ENCODE results near the gene IQGAP2. TPM values are rescaled to one million over a fixed set of nuclear protein-coding genes. Genes with fewer than 3 reads are reported as not detected.

IQGAP2 gene
- polyA plus RNA-seq, 1 experiment = 0.01 TPM

- Histone ChIP-seq H3K27me3 (ENCODE audit: control insufficient read depth, insufficient read depth, low read length) (no peaks in the 10 kb centered on the region), H3K4me3 (ENCODE audit: low read depth, low read length) (no peak overlapping the region), H3K36me3 (ENCODE audit: control insufficient read depth, insufficient read depth, low read length) (no peaks in the 10 kb centered on the region)
- ChIA-PET POLR2A (no interaction called here), CTCF (no interaction called here)
- TF ChIP-seq CTCF (IDR thresholded peaks at IDR 0.05; ENCODE audit: insufficient read depth, low read depth, low read length) = no peak
- no peak for DNase-seq (ENCODE audit: low read depth)
Observed at GRCh38 chr5:76483433-76483832, 80.3 kb downstream of the IQGAP2 start.

GRCh38 chr5:76483881-76484280, 80.8 kb downstream of the IQGAP2 start:
- H3K27me3 ChIP-seq (ENCODE audit: control insufficient read depth, insufficient read depth, low read length) = no peaks in the 10 kb centered on the region
- POLR2A ChIA-PET = no interaction called here
- CTCF ChIA-PET = no interaction called here

GRCh38 chr5:76485511-76485910, 82.4 kb downstream of the IQGAP2 start:
- no peak for TF ChIP-seq CTCF (IDR thresholded peaks at IDR 0.05; ENCODE audit: insufficient read depth, low read depth, low read length)
- POLR2A ChIA-PET = no interaction called here
- no peaks in the 10 kb centered on the region for H3K27me3 ChIP-seq (ENCODE audit: control insufficient read depth, insufficient read depth, low read length)
- H3K4me3 ChIP-seq (ENCODE audit: low read depth, low read length) = no peak overlapping the region
- CTCF ChIA-PET = interaction anchor here (0.6 to 1.6 kb wide), 2 partner anchors 9 to 98 kb away, joined by 3 read pairs; no protein-coding TSS in a partner anchor
- DNase-seq (ENCODE audit: low read depth) = no peak
- no peaks in the 10 kb centered on the region for H3K36me3 ChIP-seq (ENCODE audit: control insufficient read depth, insufficient read depth, low read length)

More at GRCh38 chr5:76483881-76484280, 80.8 kb downstream of the IQGAP2 start:
- no peak for TF ChIP-seq CTCF (IDR thresholded peaks at IDR 0.05; ENCODE audit: insufficient read depth, low read depth, low read length)
- DNase-seq (ENCODE audit: low read depth) = no peak
- Histone ChIP-seq H3K36me3 (ENCODE audit: control insufficient read depth, insufficient read depth, low read length) (no peaks in the 10 kb centered on the region), H3K4me3 (ENCODE audit: low read depth, low read length) (no peak overlapping the region)

GRCh38 chr5:76487386-76487785, 84.3 kb downstream of the IQGAP2 start:
- DNase-seq (ENCODE audit: low read depth) = no peak
- no peak overlapping the region for H3K4me3 ChIP-seq (ENCODE audit: low read depth, low read length)
- no peak for TF ChIP-seq CTCF (IDR thresholded peaks at IDR 0.05; ENCODE audit: insufficient read depth, low read depth, low read length)
- POLR2A ChIA-PET = no interaction called here
- no peaks in the 10 kb centered on the region for H3K27me3 ChIP-seq (ENCODE audit: control insufficient read depth, insufficient read depth, low read length)
- H3K36me3 ChIP-seq (ENCODE audit: control insufficient read depth, insufficient read depth, low read length) = no peaks in the 10 kb centered on the region
- CTCF ChIA-PET = no interaction called here

- no peak for TF ChIP-seq CTCF (IDR thresholded peaks at IDR 0.05; ENCODE audit: insufficient read depth, low read depth, low read length)
- Histone ChIP-seq H3K27me3 (ENCODE audit: control insufficient read depth, insufficient read depth, low read length) (no peaks in the 10 kb centered on the region), H3K4me3 (ENCODE audit: low read depth, low read length) (no peak overlapping the region), H3K36me3 (ENCODE audit: control insufficient read depth, insufficient read depth, low read length) (no peaks in the 10 kb centered on the region)
- POLR2A ChIA-PET = no interaction called here
- CTCF ChIA-PET = no interaction called here
- DNase-seq (ENCODE audit: low read depth) = no peak
Observed at GRCh38 chr5:76487821-76488220, 84.7 kb downstream of the IQGAP2 start.
